ENCODE data around the gene EP400.

The EP400 gene

GRCh38 chr12:132014915-132015280, 65.2 kb downstream of the EP400 start:
- H3K4me3 ChIP-seq (ENCODE audit: low read length), result no peak overlapping the region
- TF ChIP-seq CTCF (IDR thresholded peaks at IDR 0.05; ENCODE audit: insufficient read depth, low read depth, low read length, missing control alignments), result no peak
- DNase-seq (ENCODE audit: low read depth), result no peak

GRCh38 chr12:132015686-132016430, 66.1 kb downstream of the EP400 start:
- no peak for TF ChIP-seq CTCF (IDR thresholded peaks at IDR 0.05; ENCODE audit: insufficient read depth, low read depth, low read length, missing control alignments)

GRCh38 chr12:132018193-132018916, 68.6 kb downstream of the EP400 start:
- peak; percentile 5 for DNase-seq (ENCODE audit: low read depth)
- H3K4me3 ChIP-seq (ENCODE audit: low read length), result no peak overlapping the region
- TF ChIP-seq CTCF (IDR thresholded peaks at IDR 0.05; ENCODE audit: insufficient read depth, low read depth, low read length, missing control alignments), result no peak

More at GRCh38 chr12:132015686-132016430, 66.1 kb downstream of the EP400 start:
- DNase-seq (ENCODE audit: low read depth), result no peak
- H3K4me3 ChIP-seq (ENCODE audit: low read length), result no peak overlapping the region

- no peak overlapping the region for H3K4me3 ChIP-seq (ENCODE audit: low read length)
- TF ChIP-seq CTCF (IDR thresholded peaks at IDR 0.05; ENCODE audit: insufficient read depth, low read depth, low read length, missing control alignments), result no peak
- DNase-seq (ENCODE audit: low read depth), result no peak
Measured at GRCh38 chr12:132019891-132020290, 70.1 kb downstream of the EP400 start.

GRCh38 chr12:132020292-132020691, 70.5 kb downstream of the EP400 start:
- no peak for TF ChIP-seq CTCF (IDR thresholded peaks at IDR 0.05; ENCODE audit: insufficient read depth, low read depth, low read length, missing control alignments)
- no peak for DNase-seq (ENCODE audit: low read depth)
- H3K4me3 ChIP-seq (ENCODE audit: low read length), result no peak overlapping the region

GRCh38 chr12:132021031-132021871, 71.5 kb downstream of the EP400 start:
- TF ChIP-seq CTCF (IDR thresholded peaks at IDR 0.05; ENCODE audit: insufficient read depth, low read depth, low read length, missing control alignments), result no peak
- no peak overlapping the region for H3K4me3 ChIP-seq (ENCODE audit: low read length)
- DNase-seq (ENCODE audit: low read depth), result no peak

Data from epithelial cell of esophagus (primary cell).